DOHH2 (cell line): Measurements from ENCODE around the gene CD28.

Source experiments
- CTCF ChIP-seq: fragments of 200-600 bp; sonication (generic); IDR thresholded peaks from one replicate; pipeline ENCODE4 v1.5.1; 2014; ENCODE audit warnings: antibody characterized with exemption, mild to moderate bottlenecking, low read depth, low read length; ENCODE audit not compliant: poor library complexity, severe bottlenecking
- EZH2phosphoT487 ChIP-seq: fragments of 200-600 bp; sonication (generic); IDR thresholded peaks from 2 replicates; pipeline ENCODE4 v1.6.1; 2017; ENCODE audit warnings: borderline replicate concordance, mild to moderate bottlenecking, antibody characterized with exemption, low read length, moderate library complexity, mixed read lengths

- TF ChIP-seq EZH2phosphoT487: no peak
- TF ChIP-seq CTCF: no peak
Observed at GRCh38 chr2:203660465-203660864, 46.0 kb upstream of the CD28 start.
